Type B pancreatic cell (in vitro differentiated cells): Measurements from ENCODE around the gene PPIE. TPM values are rescaled to one million over a fixed set of nuclear protein-coding genes. Genes with fewer than 3 reads are reported as not detected.

ENCODE experiments used
- DNase-seq: peaks from one replicate; pipeline ENCODE4 v3.0.0; 2021; ENCODE audit warnings: mixed read lengths; ENCODE audit not compliant: unreplicated experiment; ENCODE audit errors: extremely low spot score
- H3K27ac Mint-ChIP-seq: 2 replicates; pipeline ENCODE4 v1.8.0; 2021; ENCODE audit warnings: mild to moderate bottlenecking, mixed read lengths
- H3K27me3 Mint-ChIP-seq: 2 replicates; pipeline ENCODE4 v1.8.0; 2021; ENCODE audit warnings: mixed read lengths
- H3K36me3 Mint-ChIP-seq: 2 replicates; pipeline ENCODE4 v1.8.0; 2021; ENCODE audit warnings: mixed read lengths
- H3K4me1 Mint-ChIP-seq: one replicate; pipeline ENCODE4 v1.8.0; 2021; ENCODE audit warnings: mixed read lengths; ENCODE audit not compliant: unreplicated experiment
- H3K4me3 Mint-ChIP-seq: 2 replicates; pipeline ENCODE4 v1.8.0; 2021; ENCODE audit warnings: mild to moderate bottlenecking, mixed read lengths
- H3K9me3 Mint-ChIP-seq: 2 replicates; pipeline ENCODE4 v1.8.0; 2021; ENCODE audit warnings: mixed read lengths
- total RNA-seq: library from RNA; stranded (reverse); gene quantifications from 2 replicates; pipeline ENCODE4 v1.2.1, GENCODE V29; 2021; ENCODE audit warnings: low replicate concordance
- TF ChIP-seq, protein P1 (sequence below): fragments of 200-600 bp; sonication (generic); conservative IDR thresholded peaks from 2 replicates; pipeline ENCODE4 v1.5.0; 2021; ENCODE audit warnings: antibody characterized with exemption, mild to moderate bottlenecking

Gene PPIE
- total RNA-seq, 1 donor from 2014 or later, result 50.0 TPM

DNA sequence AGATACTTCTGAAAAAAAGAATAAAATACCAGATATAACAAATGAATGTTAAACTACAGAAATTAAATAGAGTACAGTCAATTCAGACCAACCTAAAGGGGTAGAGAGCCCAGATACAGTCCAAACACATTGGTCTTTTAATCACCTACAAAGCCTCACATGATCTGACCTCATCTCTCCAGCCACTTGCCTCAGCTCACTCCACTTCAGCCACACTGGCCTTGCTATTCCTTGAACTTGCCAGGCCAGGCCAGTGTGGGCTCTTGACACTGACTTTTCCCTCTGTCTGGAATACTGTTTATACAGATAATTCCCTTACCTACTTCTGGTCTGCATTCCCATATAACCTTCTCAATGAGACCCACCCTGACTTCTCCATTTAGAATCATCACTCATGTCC, 17.0 kb upstream of the PPIE start:
- Mint-ChIP-seq H3K27me3 (peaks cover 82% of the 10 kb centered on the region), H3K36me3 (no peaks in the 10 kb centered on the region), H3K4me3 (no peak overlapping the region), H3K9me3 (no peaks in the 10 kb centered on the region), H3K4me1 (peaks cover 4% of the 10 kb centered on the region), H3K27ac (no peak overlapping the region)
- TF ChIP-seq, protein P1, sequence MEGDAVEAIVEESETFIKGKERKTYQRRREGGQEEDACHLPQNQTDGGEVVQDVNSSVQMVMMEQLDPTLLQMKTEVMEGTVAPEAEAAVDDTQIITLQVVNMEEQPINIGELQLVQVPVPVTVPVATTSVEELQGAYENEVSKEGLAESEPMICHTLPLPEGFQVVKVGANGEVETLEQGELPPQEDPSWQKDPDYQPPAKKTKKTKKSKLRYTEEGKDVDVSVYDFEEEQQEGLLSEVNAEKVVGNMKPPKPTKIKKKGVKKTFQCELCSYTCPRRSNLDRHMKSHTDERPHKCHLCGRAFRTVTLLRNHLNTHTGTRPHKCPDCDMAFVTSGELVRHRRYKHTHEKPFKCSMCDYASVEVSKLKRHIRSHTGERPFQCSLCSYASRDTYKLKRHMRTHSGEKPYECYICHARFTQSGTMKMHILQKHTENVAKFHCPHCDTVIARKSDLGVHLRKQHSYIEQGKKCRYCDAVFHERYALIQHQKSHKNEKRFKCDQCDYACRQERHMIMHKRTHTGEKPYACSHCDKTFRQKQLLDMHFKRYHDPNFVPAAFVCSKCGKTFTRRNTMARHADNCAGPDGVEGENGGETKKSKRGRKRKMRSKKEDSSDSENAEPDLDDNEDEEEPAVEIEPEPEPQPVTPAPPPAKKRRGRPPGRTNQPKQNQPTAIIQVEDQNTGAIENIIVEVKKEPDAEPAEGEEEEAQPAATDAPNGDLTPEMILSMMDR, result no peak
- no peak for DNase-seq

DNA sequence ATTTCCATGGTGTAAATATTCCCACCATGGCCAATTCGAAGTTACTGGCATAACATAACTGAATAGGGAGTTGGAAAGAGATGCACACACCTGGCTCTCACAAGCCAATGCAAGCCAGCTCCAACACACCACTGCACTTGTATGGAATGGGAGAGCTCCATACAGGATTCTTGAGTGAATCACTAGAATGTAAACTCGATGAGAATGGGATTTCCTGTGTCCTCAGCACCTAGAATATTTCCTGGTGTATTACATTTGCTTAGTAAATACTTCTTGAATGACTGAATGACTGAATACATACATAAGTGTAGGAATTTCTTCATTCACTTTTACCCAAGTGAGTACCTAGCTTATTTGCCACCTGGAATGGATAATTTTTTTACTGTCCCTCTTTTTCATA, 16.2 kb upstream of the PPIE start:
- no peaks in the 10 kb centered on the region for H3K9me3 Mint-ChIP-seq
- H3K27me3 Mint-ChIP-seq, result peaks cover 82% of the 10 kb centered on the region
- H3K36me3 Mint-ChIP-seq, result no peaks in the 10 kb centered on the region
- DNase-seq, result no peak
- H3K27ac Mint-ChIP-seq, result no peak overlapping the region
- H3K4me3 Mint-ChIP-seq, result no peak overlapping the region
- TF ChIP-seq, protein P1, result no peak
- H3K4me1 Mint-ChIP-seq, result peaks cover 4% of the 10 kb centered on the region

DNA sequence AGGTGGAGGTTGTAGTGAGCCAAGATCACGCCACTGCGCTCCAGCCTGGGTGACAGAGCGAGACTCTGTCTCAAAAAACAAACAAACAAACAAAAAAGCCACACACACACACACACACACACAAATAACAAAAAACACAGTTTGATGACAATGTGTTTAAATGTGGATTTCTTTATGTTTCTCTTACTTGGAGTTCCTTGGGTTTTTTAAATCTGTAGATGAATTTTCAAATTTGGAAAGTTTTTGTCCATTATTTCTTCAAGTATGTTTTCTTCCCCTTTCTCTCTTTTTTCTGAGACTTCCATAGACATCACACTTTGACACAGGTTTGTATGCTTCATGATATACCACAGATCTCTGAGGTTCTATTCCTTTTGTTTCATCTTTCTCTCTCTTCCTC, 12.1 kb upstream of the PPIE start:
- no peak overlapping the region for H3K4me3 Mint-ChIP-seq

DNA sequence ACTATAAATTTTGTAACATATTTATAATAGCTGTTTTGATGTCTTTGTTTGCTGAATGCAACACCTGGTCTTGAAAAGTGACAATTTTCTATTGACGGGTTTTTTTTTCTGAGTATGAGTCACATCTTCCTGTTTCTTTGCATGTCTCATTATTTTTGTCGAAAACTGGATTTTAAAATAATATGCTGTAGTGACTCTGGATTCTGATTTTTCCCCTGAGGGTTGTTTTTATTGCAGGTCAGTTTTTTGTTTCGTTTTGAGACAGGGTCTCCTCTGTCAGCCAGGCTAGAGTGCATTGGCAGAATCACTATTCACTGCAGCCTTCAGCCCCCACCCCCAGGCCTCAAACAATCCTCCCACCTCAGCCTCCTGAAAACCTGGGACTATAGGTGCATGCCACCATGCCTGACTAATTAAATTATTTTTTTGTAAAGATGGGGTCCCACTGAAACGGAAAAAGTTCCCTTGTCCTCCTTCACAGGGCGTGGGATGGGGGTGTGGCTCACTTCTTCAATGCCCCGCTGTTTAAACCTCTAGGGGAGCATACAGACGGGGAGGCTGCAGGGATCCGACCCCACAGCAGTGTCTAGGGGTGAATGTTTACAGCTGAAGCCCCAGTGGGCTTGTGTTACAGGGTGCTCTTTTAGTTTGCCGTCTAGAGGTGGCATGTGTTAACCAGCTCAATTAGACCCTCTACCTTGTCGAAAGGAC, 11.3 kb upstream of the PPIE start:
- TF ChIP-seq, protein P1, result no peak
- H3K4me3 Mint-ChIP-seq, result no peak overlapping the region
- no peak overlapping the region for H3K27ac Mint-ChIP-seq
- no peaks in the 10 kb centered on the region for H3K4me1 Mint-ChIP-seq
- H3K9me3 Mint-ChIP-seq, result no peaks in the 10 kb centered on the region
- peaks cover 83% of the 10 kb centered on the region for H3K27me3 Mint-ChIP-seq
- H3K36me3 Mint-ChIP-seq, result no peaks in the 10 kb centered on the region
- no peak for DNase-seq

More for the DNA sequence above, 12.1 kb upstream of the PPIE start:
- Mint-ChIP-seq H3K27me3 (peaks cover 89% of the 10 kb centered on the region), H3K4me1 (no peaks in the 10 kb centered on the region), H3K36me3 (no peaks in the 10 kb centered on the region), H3K9me3 (no peaks in the 10 kb centered on the region), H3K27ac (no peak overlapping the region)
- TF ChIP-seq, protein P1, result no peak
- DNase-seq, result no peak

DNA sequence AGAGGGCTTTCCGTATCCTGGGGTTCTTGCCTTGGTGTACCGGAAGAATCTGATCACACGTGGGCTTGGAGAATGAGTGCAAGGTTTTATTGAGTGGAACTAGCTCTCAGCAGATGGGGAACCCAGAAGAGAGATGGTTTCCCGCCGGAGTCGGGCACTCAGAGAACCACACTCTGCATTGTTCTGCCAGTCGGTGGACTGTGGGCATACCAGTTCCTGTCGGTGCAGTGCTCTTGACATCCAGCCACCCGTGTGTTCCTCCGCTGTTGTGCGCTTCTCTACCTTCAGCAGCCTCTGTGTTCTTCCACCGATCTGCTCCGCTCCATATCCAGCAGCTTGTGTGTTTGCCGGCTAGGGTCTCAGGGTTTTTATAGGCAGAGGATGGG, 10.8 kb upstream of the PPIE start:
- no peaks in the 10 kb centered on the region for H3K4me1 Mint-ChIP-seq
- H3K9me3 Mint-ChIP-seq, result no peaks in the 10 kb centered on the region
- no peak overlapping the region for H3K27ac Mint-ChIP-seq
- no peaks in the 10 kb centered on the region for H3K36me3 Mint-ChIP-seq
- peaks cover 82% of the 10 kb centered on the region for H3K27me3 Mint-ChIP-seq
- no peak for DNase-seq
- no peak overlapping the region for H3K4me3 Mint-ChIP-seq
- TF ChIP-seq, protein P1, result no peak
